T-cell (primary cell): ENCODE data around the gene XRCC1. TPM values are rescaled to one million over a fixed set of nuclear protein-coding genes. Genes with fewer than 3 reads are reported as not detected.

Source experiments
- ATAC-seq, 4 experiments: fragments of 200-7000 bp in 3 of 4; fragments of 150-1000 bp in 1 of 4; cut with Tn5 transposase; replicated peaks in 1 of 4; 1 replicate in 3 of 4; 2 replicates in 1 of 4; pipeline ENCODE4 v1.10.0; 2021; ENCODE audit warnings: moderate library complexity in 3 of 4, mild to moderate bottlenecking in 2 of 4, moderate number of reproducible peaks in 1 of 4
- CTCF ChIA-PET, 2 donors: fragments of 300-600 bp; sonication (Branson Sonifier 250); formaldehyde crosslinking; loops; one replicate each; lab custom pipeline; 2022; ENCODE audit warnings: antibody characterized with exemption in 2 of 2; lab: Charles Lee
- POLR2A ChIA-PET, 2 donors: fragments of 300-600 bp; sonication (Branson Sonifier 250); formaldehyde crosslinking; loops; one replicate each; lab custom pipeline; 2022; ENCODE audit warnings: antibody characterized with exemption in 2 of 2; lab: Charles Lee
- DNase-seq, 35 experiments: peaks; one replicate each; pipeline versions ENCODE4 v3.0.0 to v3.0.0-alpha.2; 2013 to 2023
- H3K27ac ChIP-seq: one replicate; pipeline ENCODE4 v1.5.1; 2013; ENCODE audit warnings: low read length
- H3K27me3 ChIP-seq, 2 experiments: replicated peaks in 1 of 2; 1 replicate in 1 of 2; 2 replicates in 1 of 2; pipeline versions ENCODE4 v1.6.1 to v1.7.0; 2013; ENCODE audit warnings: low read length in 1 of 2, mixed read lengths in 1 of 2; ENCODE audit not compliant: control insufficient read depth in 2 of 2, insufficient read depth in 2 of 2; ENCODE audit errors: extremely low read depth in 1 of 2
- H3K36me3 ChIP-seq, 2 donors: 1 replicate in 1 of 2; 2 replicates in 1 of 2; pipeline versions ENCODE4 v1.6.1 to v1.7.0; 2013; ENCODE audit warnings: low read length in 1 of 2; ENCODE audit not compliant: control insufficient read depth in 2 of 2, insufficient read depth in 1 of 2; ENCODE audit errors: extremely low read depth in 1 of 2
- H3K4me1 ChIP-seq, 2 experiments: 1 replicate in 1 of 2; 2 replicates in 1 of 2; pipeline versions ENCODE4 v1.6.1 to v1.7.0; 2013; ENCODE audit warnings: low read length in 2 of 2, mixed read lengths in 1 of 2; ENCODE audit not compliant: insufficient read depth in 2 of 2, control insufficient read depth in 1 of 2; ENCODE audit errors: extremely low read depth in 1 of 2
- H3K4me3 ChIP-seq, 2 donors: 1 replicate in 1 of 2; 2 replicates in 1 of 2; pipeline versions ENCODE4 v1.5.1 to v1.7.0; 2013; ENCODE audit warnings: mild to moderate bottlenecking in 2 of 2, low read length in 1 of 2, moderate library complexity in 1 of 2; ENCODE audit not compliant: control insufficient read depth in 1 of 2; ENCODE audit errors: extremely low read depth in 1 of 2
- H3K9me3 ChIP-seq: 2 replicates; pipeline ENCODE4 v1.7.0; 2013
- H3K27ac Mint-ChIP-seq, 2 donors: one replicate each; pipeline ENCODE4 v1.8.0; 2020 to 2021; ENCODE audit warnings: mild to moderate bottlenecking in 2 of 2, mixed read lengths in 2 of 2
- H3K27me3 Mint-ChIP-seq, 2 donors: one replicate each; pipeline ENCODE4 v1.8.0; 2021 to 2022; ENCODE audit warnings: mixed read lengths in 2 of 2
- H3K36me3 Mint-ChIP-seq: one replicate; pipeline ENCODE4 v1.8.0; 2021; ENCODE audit warnings: mixed read lengths
- H3K4me1 Mint-ChIP-seq, 3 donors: one replicate each; pipeline ENCODE4 v1.8.0; 2020 to 2022; ENCODE audit warnings: mixed read lengths in 3 of 3, mild to moderate bottlenecking in 1 of 3
- H3K4me3 Mint-ChIP-seq, 3 donors: one replicate each; pipeline ENCODE4 v1.8.0; 2020 to 2022; ENCODE audit warnings: mild to moderate bottlenecking in 3 of 3, mixed read lengths in 3 of 3, moderate library complexity in 3 of 3
- H3K9me3 Mint-ChIP-seq, 3 donors: one replicate each; pipeline ENCODE4 v1.8.0; 2020 to 2022; ENCODE audit warnings: mixed read lengths in 3 of 3
- WGBS: methylation state at CpG from one replicate; pipeline ENCODE4 v1.1.5; 2013; ENCODE audit warnings: missing lambda C conversion rate; ENCODE audit not compliant: insufficient coverage; 5-methylcytosine and 5-hydroxymethylcytosine counted together
- total RNA-seq, 35 experiments: library from RNA in 6 of 35; stranded (reverse) in 6 of 35; fragments of 120-200 nt in 1 of 35; gene quantifications; one replicate each; pipeline versions ENCODE4 v1.2.1 to v1.2.4 and lab custom pipeline; 2013 to 2026

The XRCC1 gene
- 10 to 100 TPM; 31.7 to 37.8 (median 35.4) TPM for total RNA-seq
- 29.4 TPM for total RNA-seq (2013)
- total RNA-seq (lab: John Stamatoyannopoulos, UW): 6.7 to 35.3 (median 23.5) reads per million in 29 experiments

GRCh38 chr19:43575156-43575950, at the start of gene XRCC1, which contains the start of gene PINLYP:
Gene XRCC1, minus strand, starts transcription at chr19:43575527. Its CDS starts 69 bp downstream, at chr19:43575458.
Gene PINLYP, plus strand, starts transcription at chr19:43575801. Its CDS starts 1,391 bp downstream, at chr19:43577192.
- H3K4me1 Mint-ChIP-seq: peaks cover 45 to 64% (median 45%) of the 10 kb centered on the region in 3 donors
- Histone ChIP-seq H3K4me1 (peaks cover 10 to 46% of the 10 kb centered on the region in 2 experiments), H3K27me3 (peaks cover 0 to 11% of the 10 kb centered on the region in 2 experiments), H3K4me3 (peak within 1 kb of the TSS; percentile 98 to 99), H3K36me3 (peaks cover 0 to 9% of the 10 kb centered on the region in 2 donors), H3K27ac (peak within 1 kb of the TSS; percentile 94), H3K9me3 (no peaks in the 10 kb centered on the region)
- POLR2A ChIA-PET: interaction anchor here in 1 of 2 donors (0.8 kb wide), 1 partner anchor 19 kb away, joined by 4 read pairs; no protein-coding TSS in a partner anchor
- H3K4me3 Mint-ChIP-seq: peak within 1 kb of the TSS; percentile 95 to 99 (median 96)
- WGBS: under 1% methylated on average over 39 of the region's 51 CpGs
- H3K27ac Mint-ChIP-seq: peak within 1 kb of the TSS; percentile 93 to 94
- peak; percentile 98 to 99 (median 98) for ATAC-seq
- no peaks in the 10 kb centered on the region for H3K27me3 Mint-ChIP-seq
- H3K9me3 Mint-ChIP-seq: no peaks in the 10 kb centered on the region
- H3K36me3 Mint-ChIP-seq: peaks cover 10% of the 10 kb centered on the region
- CTCF ChIA-PET: interaction anchor here (0.6 to 2.8 kb wide), 6 partner anchors 19 to 76 kb away, joined by 5 to 8 read pairs (median 8); partner anchors contain the start of genes IRGQ (in 1 of the 2) and ZNF576 (in 1 of the 2)
- peak; percentile 81 to 99 (median 97) for DNase-seq

DNA sequence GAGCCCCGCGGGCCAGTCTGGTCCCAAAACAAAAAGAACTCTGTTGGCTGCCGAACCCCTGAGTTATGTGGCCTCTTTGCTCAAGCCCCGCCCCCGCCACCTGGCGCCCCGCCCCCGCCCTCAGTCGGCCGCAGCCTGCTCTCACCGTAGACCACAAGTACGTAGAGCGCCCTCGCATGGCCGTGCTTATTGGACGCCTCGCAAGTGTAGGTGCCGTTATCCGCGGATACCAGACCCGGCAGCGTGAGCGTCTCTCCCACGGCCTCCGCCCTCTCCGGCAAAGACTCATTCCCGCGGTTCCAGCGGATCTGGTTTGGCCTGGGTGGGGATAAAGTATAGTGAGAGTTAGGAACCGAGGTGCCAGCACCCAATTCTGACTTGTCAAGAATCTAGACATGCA, 49.6 kb upstream of the XRCC1 start:
- H3K36me3 Mint-ChIP-seq: no peaks in the 10 kb centered on the region
- H3K27ac Mint-ChIP-seq: no peak overlapping the region

DNA sequence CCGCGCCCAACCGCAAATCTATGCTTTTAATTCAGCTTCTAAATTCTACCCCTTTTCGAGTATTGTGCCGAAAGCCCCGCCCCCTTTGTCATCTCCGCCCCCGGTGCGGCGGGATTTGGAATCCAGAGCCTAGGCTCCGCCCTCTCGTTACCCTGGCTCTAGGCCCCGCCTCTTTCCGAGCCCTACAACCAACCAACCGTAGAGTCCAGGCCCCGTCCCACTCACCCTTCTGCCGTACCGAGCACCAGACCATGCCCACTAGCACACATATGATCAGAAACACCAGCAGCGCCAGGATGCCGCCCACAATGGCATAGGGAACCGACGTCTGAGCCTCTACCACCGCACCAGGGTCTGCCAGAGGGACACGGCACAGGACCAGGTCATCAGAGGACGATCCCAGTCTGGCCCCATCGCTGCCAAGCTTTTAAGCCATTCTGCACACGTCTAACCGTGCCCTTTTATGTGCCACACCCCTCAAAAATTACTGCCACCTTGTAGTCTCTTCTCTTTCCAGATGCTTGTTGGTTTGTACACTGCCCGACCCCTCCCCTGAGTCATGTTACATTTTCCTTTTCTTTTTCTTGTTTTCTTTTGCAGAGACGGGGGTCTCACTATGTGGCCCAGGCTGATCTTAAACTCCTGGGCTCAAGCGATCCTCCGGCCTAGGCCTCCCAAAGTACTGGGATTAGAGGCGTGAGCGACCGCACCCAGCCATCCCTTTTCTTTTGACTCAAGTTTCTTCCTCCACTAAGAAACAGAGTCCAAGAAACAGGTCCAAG, 48.8 kb upstream of the XRCC1 start:
- Mint-ChIP-seq H3K9me3 (no peaks in the 10 kb centered on the region), H3K27me3 (peaks cover 0 to 4% of the 10 kb centered on the region in 2 donors), H3K4me1 (peaks cover 26 to 37% (median 33%) of the 10 kb centered on the region in 3 donors), H3K27ac (no peak overlapping the region), H3K36me3 (no peaks in the 10 kb centered on the region), H3K4me3 (no peak overlapping the region)
- Histone ChIP-seq H3K27ac (no peak overlapping the region), H3K4me1 (peaks cover 2 to 28% of the 10 kb centered on the region in 2 experiments), H3K36me3 (no peaks in the 10 kb centered on the region), H3K9me3 (no peaks in the 10 kb centered on the region), H3K4me3 (no peak overlapping the region), H3K27me3 (peaks cover 0 to 24% of the 10 kb centered on the region in 2 experiments)
- no peak for ATAC-seq
- DNase-seq: no peak
- 95% methylated on average over 30 of the region's 35 CpGs for WGBS
- CTCF ChIA-PET: interaction anchor here in 1 of 2 donors (0.5 kb wide), 2 partner anchors 50 to 192 kb away, joined by 3 to 4 read pairs; no protein-coding TSS in a partner anchor
- POLR2A ChIA-PET: no interaction called here

More for the DNA sequence above, 49.6 kb upstream of the XRCC1 start:
- H3K4me1 Mint-ChIP-seq: peaks cover 25 to 32% (median 29%) of the 10 kb centered on the region in 3 donors
- peaks cover 0 to 4% of the 10 kb centered on the region in 2 donors for H3K27me3 Mint-ChIP-seq
- 5% methylated on average over 17 of the region's 30 CpGs for WGBS
- CTCF ChIA-PET: no interaction called here
- H3K4me3 Mint-ChIP-seq: peak overlapping the region in 1 of 3 donors; percentile 32
- H3K27ac ChIP-seq: no peak overlapping the region
- H3K9me3 Mint-ChIP-seq: no peaks in the 10 kb centered on the region
- H3K4me3 ChIP-seq: peak overlapping the region in 1 of 2 donors; percentile 20
- H3K27me3 ChIP-seq: peaks cover 0 to 24% of the 10 kb centered on the region in 2 experiments
- H3K4me1 ChIP-seq: peaks cover 2 to 26% of the 10 kb centered on the region in 2 experiments
- no peaks in the 10 kb centered on the region for H3K36me3 ChIP-seq
- peak; percentile 65 to 92 (median 85) for DNase-seq
- POLR2A ChIA-PET: no interaction called here
- peak; percentile 72 to 85 (median 76) for ATAC-seq
- H3K9me3 ChIP-seq: no peaks in the 10 kb centered on the region

DNA sequence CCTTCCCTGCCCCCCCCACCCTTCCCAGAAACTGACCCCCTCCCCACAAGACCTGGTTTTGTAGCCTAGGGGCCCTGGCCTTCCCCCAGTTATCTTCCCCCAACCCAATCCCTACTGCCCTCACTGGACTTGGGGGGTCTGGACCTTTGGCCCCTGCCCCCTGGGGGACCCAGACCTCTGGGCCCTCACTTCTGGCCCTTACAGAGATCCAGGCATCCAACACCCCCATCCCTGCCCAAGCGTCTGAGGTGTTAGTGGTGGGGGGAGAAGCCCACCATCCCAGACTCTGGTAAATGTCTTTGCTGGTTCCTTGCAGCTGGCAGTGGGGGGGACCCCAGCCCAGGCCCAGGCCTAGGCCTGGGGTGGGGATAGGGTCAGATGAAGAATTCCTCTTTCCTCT, 47.6 kb upstream of the XRCC1 start:
- ATAC-seq: no peak
- Histone ChIP-seq H3K27me3 (peaks cover 0 to 24% of the 10 kb centered on the region in 2 experiments), H3K27ac (no peak overlapping the region), H3K4me1 (peaks cover 9 to 39% of the 10 kb centered on the region in 2 experiments), H3K4me3 (no peak overlapping the region), H3K9me3 (no peaks in the 10 kb centered on the region), H3K36me3 (no peaks in the 10 kb centered on the region)
- WGBS: no CpG with 5 or more reads among the region's 1 CpG
- H3K4me1 Mint-ChIP-seq: peaks cover 30 to 43% (median 38%) of the 10 kb centered on the region in 3 donors
- H3K27ac Mint-ChIP-seq: no peak overlapping the region
- POLR2A ChIA-PET: no interaction called here
- H3K9me3 Mint-ChIP-seq: no peaks in the 10 kb centered on the region
- H3K4me3 Mint-ChIP-seq: no peak overlapping the region
- H3K27me3 Mint-ChIP-seq: peaks cover 0 to 4% of the 10 kb centered on the region in 2 donors
- H3K36me3 Mint-ChIP-seq: no peaks in the 10 kb centered on the region
- DNase-seq: no peak
- CTCF ChIA-PET: no interaction called here

- Mint-ChIP-seq H3K36me3 (no peaks in the 10 kb centered on the region), H3K27me3 (peaks cover 0 to 4% of the 10 kb centered on the region in 2 donors), H3K4me1 (peaks cover 33 to 43% (median 38%) of the 10 kb centered on the region in 3 donors), H3K9me3 (no peaks in the 10 kb centered on the region), H3K27ac (no peak overlapping the region), H3K4me3 (no peak overlapping the region)
- Histone ChIP-seq H3K4me1 (peaks cover 9 to 39% of the 10 kb centered on the region in 2 experiments), H3K9me3 (no peaks in the 10 kb centered on the region), H3K27ac (no peak overlapping the region), H3K36me3 (no peaks in the 10 kb centered on the region), H3K27me3 (peaks cover 0 to 18% of the 10 kb centered on the region in 2 experiments), H3K4me3 (no peak overlapping the region)
- ATAC-seq (no peak), DNase-seq (no peak)
- CTCF ChIA-PET: interaction anchor here in 1 of 2 donors (1.2 kb wide), 1 partner anchor 158 kb away, joined by 6 read pairs; no protein-coding TSS in a partner anchor
- POLR2A ChIA-PET: no interaction called here
- WGBS: 80% methylated on average over 1 of the region's 4 CpGs
These were observed 46.7 kb upstream of the XRCC1 start for GRCh38 chr19:43622070-43622469.
